ENCODE results near the gene ENTR1. TPM values are rescaled to one million over a fixed set of nuclear protein-coding genes. Genes with fewer than 3 reads are reported as not detected.

ENTR1 gene
- total and polyA plus RNA-seq, 10 of the 15 experiments (the other 5 are each of a cell fraction or from before 2014, with no cell fraction given), result 8.2 to 96.4 (median 41.1) TPM

GRCh38 chr9:136400038-136400834 is 10.2 kb downstream of the ENTR1 start, which contains the start of gene SNAPC4 (continued):
- TF ChIP-seq SUZ12 (IDR thresholded peaks at IDR 0.05; ENCODE audit: unreplicated experiment) (no peak), MAX (IDR thresholded peaks at IDR 0.05; ENCODE audit: low read depth, low read length) (no peak), SKIL (IDR thresholded peaks at IDR 0.05; ENCODE audit: low read depth, poor library complexity, severe bottlenecking) (no peak), MTA2 (IDR thresholded peaks at IDR 0.05; ENCODE audit: low read depth) (no peak)

- intact Hi-C loops (cut with micrococcal nuclease; ENCODE audit: unreplicated experiment) (loop anchor here (1.0 kb wide), 1 partner anchor 60 kb away; no protein-coding TSS in a partner anchor), in situ Hi-C loops (cut with MboI) (loop anchor here (5.0 kb wide), 1 partner anchor 62 kb away; no protein-coding TSS in a partner anchor)
- Histone ChIP-seq H3K79me2 (ENCODE audit: control insufficient read depth, insufficient read depth, low read length) (peaks cover 28% of the 10 kb centered on the region), H4K20me1 (ENCODE audit: control insufficient read depth, insufficient read depth) (no peaks in the 10 kb centered on the region), H3K4me1 (ENCODE audit: control insufficient read depth, insufficient read depth, low read length) (peaks cover 24% of the 10 kb centered on the region), H2AFZ (ENCODE audit: control insufficient read depth, low read depth, low read length) (peak overlapping the region; percentile 58; the same call in 1 of the 2 replicates), H3K4me2 (ENCODE audit: control insufficient read depth, insufficient read depth) (peak overlapping the region; percentile 92), H3K4me3 (peak overlapping the region; percentile 96), H3K27me3 (replicated peaks in 1 of 2; ENCODE audit: control insufficient read depth in 2 of 2, insufficient read depth in 2 of 2, low read length in 1 of 2) (no peaks in the 10 kb centered on the region), H3K27ac (ENCODE audit: control insufficient read depth, insufficient read depth) (peak overlapping the region; percentile 61), H3K9me3 (replicated peaks; ENCODE audit: control insufficient read depth, insufficient read depth, low read length) (no peaks in the 10 kb centered on the region), H3K9ac (ENCODE audit: control insufficient read depth, insufficient read depth, low read length) (peak overlapping the region; percentile 82), H3K36me3 (ENCODE audit: control insufficient read depth in 2 of 2, insufficient read depth in 2 of 2, low read length in 1 of 2) (peaks cover 20 to 22% of the 10 kb centered on the region in 2 experiments)
- ChIA-PET SMC1A (ENCODE audit: uncharacterized antibody, unreplicated experiment) (no interaction called here), POLR2A (interaction anchor here (2.4 kb wide), 1 partner anchor 10 kb away, joined by 11 read pairs; the partner anchor contains the start of genes ENTR1 and PMPCA), CTCF (interaction anchor here (1.6 to 2.5 kb wide), 2 partner anchors 26 to 27 kb away, joined by 4 to 7 read pairs; no protein-coding TSS in a partner anchor), RAD21 (ENCODE audit: unreplicated experiment) (no interaction called here)
- no TSS peak for BruUV-seq (replicated peaks)
- FAIRE-seq, result peak; percentile 27
- peak; percentile 46 for ATAC-seq
- DNase-seq (ENCODE audit: low read depth, low spot score), result no peak
- WGBS (ENCODE audit: insufficient coverage, insufficient replicate concordance, low lambda C conversion rate, missing lambda C conversion rate), result 1% methylated on average over 66 of the region's 67 CpGs
- TF ChIP-seq POLR2AphosphoS2 (IDR thresholded peaks at IDR 0.05; ENCODE audit: low read depth, low read length), result no peak
- TF ChIP-seq CHD4 (IDR thresholded peaks at IDR 0.05), result no peak
- TF ChIP-seq NKRF (conservative IDR thresholded peaks at IDR 0.05), result peak; percentile 97
- TF ChIP-seq SPI1 (IDR thresholded peaks at IDR 0.05; ENCODE audit: borderline replicate concordance, insufficient read depth, low read depth, low read length), result 0 out of 2 replicates have a peak, but pooled peaks have one; percentile 4
- peak; percentile 27; the same call in 1 of the 2 replicates for TF ChIP-seq NR2F1 (conservative IDR thresholded peaks at IDR 0.05)
- peak; percentile 69 to 77 for TF ChIP-seq BHLHE40 (IDR thresholded peaks at IDR 0.05; ENCODE audit: borderline replicate concordance in 1 of 2, low read depth in 2 of 2, low read length in 1 of 2)
These were observed 11.0 kb downstream of the ENTR1 start for GRCh38 chr9:136399176-136400037.

Measured in GM12878 (cell line).